Lower lobe of right lung (tissue), 2 donors: ENCODE data around the gene FHIT. TPM values are rescaled to one million over a fixed set of nuclear protein-coding genes. Genes with fewer than 3 reads are reported as not detected.
"Not testable (repeated sequence)": the region's sequence is repeated elsewhere in the genome, so short reads cannot be mapped to it uniquely, and the experiment has no call there.

Experiments used
- ATAC-seq, 2 donors: fragments of 200-7000 bp; cut with Tn5 transposase; one replicate each; pipeline ENCODE4 v1.9.1; 2020 to 2022; ENCODE audit warnings: mild to moderate bottlenecking in 2 of 2, moderate library complexity in 2 of 2
- DNase-seq: peaks from one replicate; pipeline ENCODE4 v3.0.0-alpha.2; 2020
- H3K27ac ChIP-seq: fragments of 200-600 bp; one replicate; pipeline ENCODE4 v1.8.0; 2022
- H3K27me3 ChIP-seq: fragments of 200-600 bp; one replicate; pipeline ENCODE4 v1.8.0; 2022; ENCODE audit warnings: low read depth
- H3K36me3 ChIP-seq: fragments of 200-600 bp; one replicate; pipeline ENCODE4 v1.8.0; 2022; ENCODE audit warnings: mild to moderate bottlenecking
- H3K4me1 ChIP-seq: fragments of 200-600 bp; one replicate; pipeline ENCODE4 v1.8.0; 2022
- H3K4me3 ChIP-seq: fragments of 200-600 bp; one replicate; pipeline ENCODE4 v1.8.0; 2022; ENCODE audit warnings: mild to moderate bottlenecking
- H3K9me3 ChIP-seq: fragments of 200-600 bp; one replicate; pipeline ENCODE4 v1.8.0; 2022
- intact Hi-C: fragments of 100-400 bp; cut with DNase I; formaldehyde crosslinking; loops from one replicate; pipeline ENCODE4 v1.11.0; 2022
- total RNA-seq: library from RNA; stranded (reverse); fragmentation: NEBNext Ultra II Directional; extraction: Animal tissue kit (Norgen Biotek cat#: 25700); gene quantifications from one replicate; pipeline ENCODE4 v1.2.1, GENCODE V29; 2021
- TF ChIP-seq, protein P1 (sequence below): fragments of 200-600 bp; IDR thresholded peaks from one replicate; pipeline ENCODE4 v1.8.0; 2022; ENCODE audit warnings: antibody characterized with exemption, mild to moderate bottlenecking
- donor health status: DM: no; HTN: yes; CAD: no; lungs with severe emphysema.

The FHIT gene
- total RNA-seq, 1 donor from 2014 or later = 10.3 TPM

- no peak overlapping the region for H3K4me3 ChIP-seq
- DNase-seq = no peak
These were observed 29.4 kb downstream of the FHIT start for GRCh38 chr3:61221759-61222362.

GRCh38 chr3:61218504-61218903 is 32.7 kb downstream of the FHIT start:
- H3K9me3 ChIP-seq = no peaks in the 10 kb centered on the region
- DNase-seq (no peak), ATAC-seq (no peak)
- no peaks in the 10 kb centered on the region for H3K36me3 ChIP-seq
- H3K4me3 ChIP-seq = no peak overlapping the region
- no peaks in the 10 kb centered on the region for H3K27me3 ChIP-seq
- intact Hi-C loops = no loop called here
- TF ChIP-seq, protein P1, sequence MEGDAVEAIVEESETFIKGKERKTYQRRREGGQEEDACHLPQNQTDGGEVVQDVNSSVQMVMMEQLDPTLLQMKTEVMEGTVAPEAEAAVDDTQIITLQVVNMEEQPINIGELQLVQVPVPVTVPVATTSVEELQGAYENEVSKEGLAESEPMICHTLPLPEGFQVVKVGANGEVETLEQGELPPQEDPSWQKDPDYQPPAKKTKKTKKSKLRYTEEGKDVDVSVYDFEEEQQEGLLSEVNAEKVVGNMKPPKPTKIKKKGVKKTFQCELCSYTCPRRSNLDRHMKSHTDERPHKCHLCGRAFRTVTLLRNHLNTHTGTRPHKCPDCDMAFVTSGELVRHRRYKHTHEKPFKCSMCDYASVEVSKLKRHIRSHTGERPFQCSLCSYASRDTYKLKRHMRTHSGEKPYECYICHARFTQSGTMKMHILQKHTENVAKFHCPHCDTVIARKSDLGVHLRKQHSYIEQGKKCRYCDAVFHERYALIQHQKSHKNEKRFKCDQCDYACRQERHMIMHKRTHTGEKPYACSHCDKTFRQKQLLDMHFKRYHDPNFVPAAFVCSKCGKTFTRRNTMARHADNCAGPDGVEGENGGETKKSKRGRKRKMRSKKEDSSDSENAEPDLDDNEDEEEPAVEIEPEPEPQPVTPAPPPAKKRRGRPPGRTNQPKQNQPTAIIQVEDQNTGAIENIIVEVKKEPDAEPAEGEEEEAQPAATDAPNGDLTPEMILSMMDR = no peak
- H3K4me1 ChIP-seq = no peaks in the 10 kb centered on the region
- H3K27ac ChIP-seq = no peak overlapping the region

More at GRCh38 chr3:61221759-61222362, 29.4 kb downstream of the FHIT start:
- intact Hi-C loops = no loop called here
- no peak for ATAC-seq
- Histone ChIP-seq H3K27me3 (no peaks in the 10 kb centered on the region), H3K4me1 (no peaks in the 10 kb centered on the region), H3K36me3 (no peaks in the 10 kb centered on the region), H3K9me3 (no peaks in the 10 kb centered on the region), H3K27ac (no peak overlapping the region)
- TF ChIP-seq, protein P1 = no peak

DNA sequence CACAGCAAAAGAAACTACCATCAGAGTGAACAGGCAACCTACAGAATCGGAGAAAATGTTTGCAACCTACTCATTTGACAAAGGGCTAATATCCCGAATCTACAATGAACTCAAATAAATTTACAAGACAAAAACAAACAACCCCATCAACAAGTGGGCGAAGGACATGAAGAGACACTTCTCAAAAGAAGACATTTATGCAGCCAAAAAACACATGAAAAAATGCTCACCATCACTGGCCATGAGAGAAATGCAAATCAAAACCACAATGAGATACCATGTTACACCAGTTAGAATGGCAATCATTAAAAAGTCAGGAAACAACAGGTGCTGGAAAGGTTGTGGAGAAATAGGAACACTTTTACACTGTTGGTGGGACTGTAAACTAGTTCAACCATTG is 35.1 kb downstream of the FHIT start:
- H3K4me1 ChIP-seq, DNase-seq, H3K4me3 ChIP-seq, ATAC-seq, H3K36me3 ChIP-seq, H3K27ac ChIP-seq, intact Hi-C loops, H3K27me3 ChIP-seq, H3K9me3 ChIP-seq: not testable (repeated sequence)

DNA sequence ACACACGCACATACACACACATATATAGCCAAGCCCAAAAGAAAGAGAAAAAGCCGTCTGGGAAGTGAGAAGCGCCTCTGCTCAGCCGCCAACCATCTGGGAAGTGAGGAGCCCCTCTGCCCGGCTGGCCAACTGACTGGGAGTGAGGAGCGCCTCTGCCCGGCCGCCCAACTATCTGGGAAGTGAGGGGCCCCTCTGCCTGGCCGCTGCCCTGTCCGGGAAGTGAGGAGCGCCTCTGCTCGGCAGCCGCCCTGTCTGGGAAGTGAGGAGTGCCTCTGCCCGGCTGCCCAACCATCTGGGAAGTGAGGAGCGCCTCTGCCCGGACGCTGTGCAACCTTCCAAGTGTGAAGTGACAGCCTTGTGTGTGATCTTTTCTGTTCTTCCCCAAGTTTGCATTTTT is 49.2 kb downstream of the FHIT start:
- no peaks in the 10 kb centered on the region for H3K9me3 ChIP-seq
- no peak overlapping the region for H3K27ac ChIP-seq
- H3K36me3 ChIP-seq = no peaks in the 10 kb centered on the region
- H3K27me3 ChIP-seq = no peaks in the 10 kb centered on the region
- DNase-seq = no peak
- H3K4me1 ChIP-seq = no peaks in the 10 kb centered on the region
- ATAC-seq = no peak
- intact Hi-C loops = no loop called here
- no peak overlapping the region for H3K4me3 ChIP-seq
- TF ChIP-seq, protein P1 = no peak

DNA sequence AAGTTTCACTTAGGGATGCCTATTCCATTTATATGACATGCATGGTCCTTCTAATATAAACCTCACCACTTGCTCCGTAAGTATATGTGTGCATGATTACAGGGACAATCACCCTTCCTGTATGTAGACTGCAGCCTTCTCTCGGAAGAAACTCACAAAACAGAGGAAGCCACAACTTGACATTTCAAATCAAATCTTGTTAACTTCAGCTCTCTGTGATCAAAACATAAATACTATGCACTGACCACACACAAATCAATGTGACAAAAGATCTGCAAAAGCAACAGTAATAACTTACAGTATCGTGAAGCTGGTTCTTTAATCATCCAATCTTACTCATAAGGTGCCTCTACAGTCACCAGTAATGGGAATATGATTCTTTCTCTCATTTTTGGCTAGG is 50.2 kb downstream of the FHIT start:
- ATAC-seq = no peak
- no peak for DNase-seq
- intact Hi-C loops = no loop called here
- H3K4me3 ChIP-seq = no peak overlapping the region
- H3K9me3 ChIP-seq = no peaks in the 10 kb centered on the region
- H3K4me1 ChIP-seq = no peaks in the 10 kb centered on the region
- no peak overlapping the region for H3K27ac ChIP-seq
- H3K27me3 ChIP-seq = no peaks in the 10 kb centered on the region
- no peaks in the 10 kb centered on the region for H3K36me3 ChIP-seq
- TF ChIP-seq, protein P1 = no peak

DNA sequence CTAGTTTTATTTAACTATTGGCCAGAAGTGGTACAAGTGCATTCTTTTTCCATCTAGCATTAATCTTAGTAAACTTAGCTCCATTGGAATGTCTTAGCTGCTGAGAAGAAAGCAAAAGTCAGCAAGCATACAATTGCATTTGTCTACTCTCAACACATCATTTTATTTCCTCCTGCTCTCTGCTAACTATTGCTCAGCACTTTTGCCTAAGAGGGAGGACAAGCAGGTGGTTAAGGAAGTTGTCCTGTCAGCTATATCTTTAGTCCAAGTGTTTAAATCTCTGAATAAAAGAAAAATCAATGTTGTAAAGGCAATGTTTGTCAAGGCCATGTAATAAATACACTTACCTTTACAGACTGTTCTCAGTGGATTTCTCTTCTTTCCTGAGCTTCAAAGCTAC is 51.0 kb downstream of the FHIT start:
- TF ChIP-seq, protein P1 = no peak
- no peaks in the 10 kb centered on the region for H3K36me3 ChIP-seq
- no peak overlapping the region for H3K4me3 ChIP-seq
- no peak overlapping the region for H3K27ac ChIP-seq
- H3K9me3 ChIP-seq = no peaks in the 10 kb centered on the region
- no peaks in the 10 kb centered on the region for H3K27me3 ChIP-seq
- intact Hi-C loops = no loop called here
- ATAC-seq (no peak), DNase-seq (no peak)
- H3K4me1 ChIP-seq = no peaks in the 10 kb centered on the region
